ENCODE data around the gene CACNA1H. TPM values are rescaled to one million over a fixed set of nuclear protein-coding genes. Genes with fewer than 3 reads are reported as not detected.

Gene CACNA1H
- total RNA-seq, 4 donors from 2014 or later, result 6.8 to 94.5 (median 27.6) TPM

- TF ChIP-seq CTCF (IDR thresholded peaks at IDR 0.05) (no peak), POLR2A (IDR thresholded peaks at IDR 0.05) (no peak)
- Histone ChIP-seq H3K9me3 (no peaks in the 10 kb centered on the region), H3K27me3 (no peaks in the 10 kb centered on the region), H3K36me3 (no peaks in the 10 kb centered on the region), H3K4me1 (no peaks in the 10 kb centered on the region), H3K4me3 (no peak overlapping the region), H3K27ac (no peak overlapping the region)
- DNase-seq, result no peak
- intact Hi-C loops (cut with DNase I; ENCODE audit: low total_unique reads), result no loop called here
These were observed 69.0 kb downstream of the CACNA1H start for GRCh38 chr16:1221628-1222552.

GRCh38 chr16:1222553-1223354 is 69.8 kb downstream of the CACNA1H start:
- Histone ChIP-seq H3K27ac (no peak overlapping the region), H3K27me3 (no peaks in the 10 kb centered on the region), H3K4me1 (no peaks in the 10 kb centered on the region), H3K4me3 (no peak overlapping the region), H3K36me3 (no peaks in the 10 kb centered on the region), H3K9me3 (no peaks in the 10 kb centered on the region)
- DNase-seq, result no peak
- TF ChIP-seq CTCF (IDR thresholded peaks at IDR 0.05) (no peak), POLR2A (IDR thresholded peaks at IDR 0.05) (no peak)
- intact Hi-C loops (cut with DNase I; ENCODE audit: low total_unique reads), result no loop called here

GRCh38 chr16:1223355-1224214 is 70.7 kb downstream of the CACNA1H start:
- H3K27ac ChIP-seq, result no peak overlapping the region

GRCh38 chr16:1224558-1224957 is 71.7 kb downstream of the CACNA1H start:
- intact Hi-C loops (cut with DNase I; ENCODE audit: low total_unique reads), result no loop called here
- no peak overlapping the region for H3K4me3 ChIP-seq
- no peaks in the 10 kb centered on the region for H3K36me3 ChIP-seq
- H3K27ac ChIP-seq, result no peak overlapping the region
- no peaks in the 10 kb centered on the region for H3K9me3 ChIP-seq
- DNase-seq, result no peak
- TF ChIP-seq POLR2A (IDR thresholded peaks at IDR 0.05) (no peak), CTCF (IDR thresholded peaks at IDR 0.05) (no peak)
- H3K27me3 ChIP-seq, result no peaks in the 10 kb centered on the region
- H3K4me1 ChIP-seq, result no peaks in the 10 kb centered on the region

More at GRCh38 chr16:1223355-1224214, 70.7 kb downstream of the CACNA1H start:
- no peak for DNase-seq
- H3K9me3 ChIP-seq, result no peaks in the 10 kb centered on the region
- no peaks in the 10 kb centered on the region for H3K36me3 ChIP-seq
- H3K27me3 ChIP-seq, result no peaks in the 10 kb centered on the region
- no peak for TF ChIP-seq POLR2A (IDR thresholded peaks at IDR 0.05)
- TF ChIP-seq CTCF (IDR thresholded peaks at IDR 0.05), result no peak
- H3K4me1 ChIP-seq, result no peaks in the 10 kb centered on the region
- intact Hi-C loops (cut with DNase I; ENCODE audit: low total_unique reads), result no loop called here
- no peak overlapping the region for H3K4me3 ChIP-seq

All from uterus (tissue), 4 donors.